NB4 (cell line): ENCODE results near the gene CACNA2D3.

Experiments
- DNase-seq: peaks from one replicate; pipeline ENCODE4 v3.0.0; 2010; ENCODE audit warnings: low read depth
- H3K4me3 ChIP-seq: one replicate; pipeline ENCODE4 v1.5.1; 2011; ENCODE audit warnings: mild to moderate bottlenecking, low read depth, low read length, moderate library complexity
- CTCF ChIP-seq: IDR thresholded peaks from one replicate; pipeline ENCODE4 v1.5.1; 2012; ENCODE audit warnings: low read depth, low read length
- MAX ChIP-seq: IDR thresholded peaks from 2 replicates; pipeline ENCODE4 v1.6.1; 2011; ENCODE audit warnings: low read depth, low read length
- MYC ChIP-seq: IDR thresholded peaks from 2 replicates; pipeline ENCODE4 v1.6.1; 2011; ENCODE audit warnings: low read depth, low read length
- POLR2A ChIP-seq: IDR thresholded peaks from 2 replicates; pipeline ENCODE4 v1.6.1; 2011; ENCODE audit warnings: mild to moderate bottlenecking; ENCODE audit not compliant: insufficient read length; ENCODE audit errors: extremely low read depth

CACNA2D3 gene

GRCh38 chr3:54311211-54311747 is 188.9 kb downstream of the CACNA2D3 start:
- no peak overlapping the region for H3K4me3 ChIP-seq
- TF ChIP-seq POLR2A: no peak
- no peak for TF ChIP-seq CTCF
- no peak for TF ChIP-seq MYC
- no peak for DNase-seq

- TF ChIP-seq MAX: no peak
- TF ChIP-seq POLR2A: no peak
- TF ChIP-seq MYC: no peak
- no peak for TF ChIP-seq CTCF
- H3K4me3 ChIP-seq: no peak overlapping the region
- no peak for DNase-seq
Measured at GRCh38 chr3:54312156-54312899, 190.0 kb downstream of the CACNA2D3 start.

- no peak overlapping the region for H3K4me3 ChIP-seq
- TF ChIP-seq MYC (no peak), MAX (no peak), POLR2A (no peak), CTCF (no peak)
- DNase-seq: no peak
Measured at GRCh38 chr3:54313418-54313817, 191.1 kb downstream of the CACNA2D3 start.

GRCh38 chr3:54321520-54321919 is 199.2 kb downstream of the CACNA2D3 start:
- TF ChIP-seq CTCF: no peak
- no peak for TF ChIP-seq POLR2A
- TF ChIP-seq MAX: no peak
- no peak for TF ChIP-seq MYC
- no peak overlapping the region for H3K4me3 ChIP-seq
- DNase-seq: no peak

GRCh38 chr3:54322354-54322753 is 200.0 kb downstream of the CACNA2D3 start:
- no peak overlapping the region for H3K4me3 ChIP-seq
- DNase-seq: no peak
- TF ChIP-seq MYC (no peak), MAX (no peak), CTCF (no peak), POLR2A (no peak)

- TF ChIP-seq MAX: no peak
- DNase-seq: no peak
- no peak overlapping the region for H3K4me3 ChIP-seq
Measured at GRCh38 chr3:54324103-54324502, 201.8 kb downstream of the CACNA2D3 start.
